ENCODE data around the gene OVOL1.

Gene OVOL1

DNA sequence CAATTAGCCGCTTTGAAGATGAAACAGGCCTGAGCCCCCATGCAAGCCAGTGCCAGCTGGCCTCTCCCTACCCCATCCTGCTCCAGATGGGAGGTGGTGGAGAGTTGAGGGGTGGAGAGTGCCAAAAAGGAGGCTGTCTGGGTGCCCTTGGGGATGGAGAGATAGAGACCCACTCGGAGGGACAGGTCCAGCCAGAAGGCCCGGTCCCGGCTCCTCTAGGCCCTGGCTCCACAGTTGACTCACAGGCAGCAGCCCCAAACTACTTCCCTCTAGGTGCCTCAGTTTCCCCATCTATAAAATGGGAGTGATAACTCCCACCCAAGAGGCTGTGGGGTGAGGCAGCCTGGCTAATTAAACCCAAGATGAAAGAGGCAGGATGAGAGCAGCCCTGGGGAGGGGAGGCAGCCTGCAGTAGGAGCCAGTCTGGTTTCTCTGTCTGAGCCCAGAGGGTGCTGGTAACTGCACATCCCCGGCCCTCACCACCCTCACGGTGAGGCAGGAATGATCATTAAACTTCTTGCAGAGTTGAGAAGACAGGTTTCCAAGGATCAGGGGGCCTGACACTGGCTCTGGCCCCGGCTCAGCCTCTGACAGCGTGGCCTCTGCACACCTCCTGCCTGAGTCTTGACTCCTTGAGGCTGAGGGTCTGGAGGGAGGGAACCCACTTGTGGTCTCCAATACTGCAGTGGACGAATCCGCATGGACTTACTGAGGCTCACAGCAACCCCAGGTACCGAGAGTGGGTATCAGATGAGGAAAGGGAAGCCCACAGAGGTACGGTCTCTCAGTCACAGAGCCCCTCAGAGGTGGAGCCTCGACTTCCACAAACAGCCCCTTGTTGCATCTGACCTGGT is 4.7 kb upstream of the OVOL1 start:
- DNase-seq (ENCODE audit: low read depth), result no peak
- TF ChIP-seq, protein P1, sequence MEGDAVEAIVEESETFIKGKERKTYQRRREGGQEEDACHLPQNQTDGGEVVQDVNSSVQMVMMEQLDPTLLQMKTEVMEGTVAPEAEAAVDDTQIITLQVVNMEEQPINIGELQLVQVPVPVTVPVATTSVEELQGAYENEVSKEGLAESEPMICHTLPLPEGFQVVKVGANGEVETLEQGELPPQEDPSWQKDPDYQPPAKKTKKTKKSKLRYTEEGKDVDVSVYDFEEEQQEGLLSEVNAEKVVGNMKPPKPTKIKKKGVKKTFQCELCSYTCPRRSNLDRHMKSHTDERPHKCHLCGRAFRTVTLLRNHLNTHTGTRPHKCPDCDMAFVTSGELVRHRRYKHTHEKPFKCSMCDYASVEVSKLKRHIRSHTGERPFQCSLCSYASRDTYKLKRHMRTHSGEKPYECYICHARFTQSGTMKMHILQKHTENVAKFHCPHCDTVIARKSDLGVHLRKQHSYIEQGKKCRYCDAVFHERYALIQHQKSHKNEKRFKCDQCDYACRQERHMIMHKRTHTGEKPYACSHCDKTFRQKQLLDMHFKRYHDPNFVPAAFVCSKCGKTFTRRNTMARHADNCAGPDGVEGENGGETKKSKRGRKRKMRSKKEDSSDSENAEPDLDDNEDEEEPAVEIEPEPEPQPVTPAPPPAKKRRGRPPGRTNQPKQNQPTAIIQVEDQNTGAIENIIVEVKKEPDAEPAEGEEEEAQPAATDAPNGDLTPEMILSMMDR (conservative IDR thresholded peaks at IDR 0.05; ENCODE audit: low read depth, low read length), result no peak
- H3K4me3 ChIP-seq (ENCODE audit: low read length), result no peak overlapping the region

DNA sequence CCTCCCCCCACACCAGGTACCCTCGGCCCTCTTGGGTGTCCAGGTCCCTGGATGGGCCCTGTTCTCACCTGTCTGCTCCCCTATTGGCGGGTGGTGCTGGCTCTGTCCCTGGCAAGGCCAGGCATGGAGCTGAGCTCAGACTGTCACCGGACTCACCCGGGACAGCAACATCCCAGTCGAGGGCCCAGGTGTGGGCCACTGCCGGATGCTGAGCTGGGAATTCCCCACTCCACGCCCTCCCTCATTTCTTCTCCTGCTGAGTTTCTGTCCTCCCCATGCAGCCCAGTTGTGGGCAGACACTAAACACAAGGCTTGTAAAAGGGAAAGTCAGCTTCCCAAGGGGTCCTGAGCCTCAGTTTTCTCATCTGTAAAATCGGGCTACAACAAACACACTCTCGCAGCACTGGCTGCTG is 4.0 kb upstream of the OVOL1 start:
- TF ChIP-seq, protein P1 (conservative IDR thresholded peaks at IDR 0.05; ENCODE audit: low read depth, low read length), result no peak
- no peak overlapping the region for H3K4me3 ChIP-seq (ENCODE audit: low read length)
- no peak for DNase-seq (ENCODE audit: low read depth)

DNA sequence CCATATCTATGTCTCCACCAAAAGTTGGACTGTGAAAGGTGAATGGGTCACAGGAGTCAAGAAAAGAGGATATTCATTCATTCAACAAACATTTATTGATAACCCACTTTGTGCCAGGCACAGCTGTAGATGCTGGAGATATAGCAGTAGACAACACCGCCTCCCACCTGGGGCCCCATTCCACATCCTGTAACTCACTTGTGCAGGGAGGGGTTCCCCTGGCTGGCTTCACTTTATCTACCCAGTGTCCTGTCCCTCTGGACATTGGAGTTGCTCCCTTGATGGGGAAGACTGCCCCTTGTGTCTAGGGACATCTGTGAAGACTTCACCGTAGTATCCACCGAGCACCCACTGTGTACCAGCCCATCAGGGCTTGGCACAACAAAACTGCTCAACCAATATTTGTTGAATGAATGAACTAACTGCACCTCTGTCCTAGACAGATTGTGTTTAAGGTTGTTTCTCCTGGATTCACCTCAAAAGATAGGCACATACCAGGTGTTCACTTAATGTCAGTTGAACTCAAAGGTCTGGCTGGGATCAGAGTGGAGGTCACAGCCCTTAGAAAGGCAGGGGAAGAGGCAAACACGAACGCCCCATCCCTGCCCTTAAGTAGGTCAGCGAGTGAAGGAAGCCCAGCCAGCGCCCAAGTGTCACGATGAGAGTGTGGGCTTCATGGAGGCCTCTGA is 1.4 kb upstream of the OVOL1 start:
- no peak overlapping the region for H3K4me3 ChIP-seq (ENCODE audit: low read length)
- TF ChIP-seq, protein P1 (conservative IDR thresholded peaks at IDR 0.05; ENCODE audit: low read depth, low read length), result no peak
- no peak for DNase-seq (ENCODE audit: low read depth)

DNA sequence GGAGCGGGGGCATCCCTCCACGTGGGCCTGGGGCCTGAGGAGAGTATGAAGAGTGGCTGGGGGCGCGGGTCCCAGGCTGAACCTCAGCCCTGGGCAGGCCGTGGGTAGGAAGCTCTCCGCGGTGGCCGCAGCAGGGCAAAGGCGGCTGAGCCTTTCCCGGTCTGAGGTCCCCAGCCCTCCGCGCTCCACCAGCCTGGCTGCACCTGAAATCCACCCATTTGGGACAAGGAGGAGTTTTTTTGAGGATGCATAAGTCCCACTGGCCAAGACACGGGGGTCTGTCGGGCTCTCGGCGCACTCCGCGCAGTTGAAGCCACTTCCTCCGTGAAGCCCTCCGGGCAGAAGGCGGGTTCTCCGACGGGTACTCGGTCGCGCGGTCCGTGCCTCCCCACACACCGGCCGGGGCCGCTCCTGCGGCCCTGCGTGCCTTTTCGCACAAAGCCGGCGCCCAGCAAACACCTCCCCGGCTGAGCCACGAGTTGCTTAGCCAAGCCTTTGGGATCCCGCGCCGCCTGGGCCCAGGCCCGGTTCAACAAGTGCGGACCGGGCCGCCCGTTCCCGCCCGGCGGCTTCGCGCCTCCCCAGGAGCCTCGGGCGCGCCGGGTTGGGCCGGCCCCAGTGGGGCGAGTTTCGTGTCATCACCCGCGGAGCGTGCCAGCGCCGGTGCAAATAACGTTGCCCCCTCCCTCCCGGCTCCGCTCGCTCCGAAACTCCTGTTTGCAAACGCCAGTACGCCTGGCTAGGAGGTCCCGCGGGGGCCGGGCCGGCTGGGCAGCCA is 666 bp upstream of the OVOL1 start:
- DNase-seq (ENCODE audit: low read depth), result no peak
- no peak overlapping the region for H3K4me3 ChIP-seq (ENCODE audit: low read length)
- TF ChIP-seq, protein P1 (conservative IDR thresholded peaks at IDR 0.05; ENCODE audit: low read depth, low read length), result no peak

DNA sequence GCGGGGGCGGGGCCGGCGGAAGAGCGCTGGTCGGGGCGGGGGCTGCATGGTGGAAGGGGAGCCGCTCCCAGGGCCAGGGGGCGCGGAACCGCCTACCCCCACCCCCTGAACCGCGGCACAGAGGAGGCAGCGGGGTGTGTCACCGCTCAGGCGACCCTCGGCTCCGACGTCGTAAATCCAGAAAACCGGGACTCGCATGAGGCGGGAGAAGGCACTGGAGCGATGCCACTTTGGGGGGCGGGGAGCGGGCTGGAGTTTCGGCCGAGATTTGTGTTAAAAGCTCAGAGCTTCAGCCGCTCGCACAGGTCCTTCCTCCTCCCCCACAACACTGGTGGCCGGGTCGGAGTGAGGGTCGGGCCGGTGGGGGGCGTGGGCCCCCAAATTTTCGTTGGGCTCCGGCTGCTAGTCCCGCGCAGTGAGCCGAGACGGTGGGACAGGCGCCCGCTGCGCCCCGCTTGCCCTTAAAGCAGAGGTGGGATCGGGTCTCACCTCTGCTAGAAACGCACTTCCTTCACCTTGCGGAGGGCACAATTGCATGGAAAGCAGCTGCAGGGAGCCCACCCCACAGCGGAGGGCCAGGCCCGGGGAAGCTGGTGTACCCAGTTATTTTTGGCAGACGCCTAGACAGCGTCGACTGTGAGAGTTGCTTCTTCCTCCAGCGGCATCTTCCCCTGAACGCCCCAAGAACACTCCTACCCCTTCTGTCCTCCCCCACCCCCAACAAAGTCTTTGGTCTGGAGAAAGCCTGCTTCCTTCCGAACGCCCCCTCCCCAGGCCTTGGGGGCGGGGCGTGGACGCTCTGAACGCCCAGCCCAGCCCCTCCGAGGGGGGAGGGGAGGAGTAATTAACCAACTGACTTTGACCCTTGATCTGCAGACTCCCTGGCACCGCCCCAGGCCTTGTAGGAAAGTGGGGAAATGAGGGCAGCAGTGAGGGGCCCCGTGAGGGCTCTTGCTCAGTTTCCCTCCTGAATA is 1.1 kb downstream of the OVOL1 start:
- H3K4me3 ChIP-seq (ENCODE audit: low read length), result no peak overlapping the region
- TF ChIP-seq, protein P1 (conservative IDR thresholded peaks at IDR 0.05; ENCODE audit: low read depth, low read length), result no peak
- DNase-seq (ENCODE audit: low read depth), result no peak

DNA sequence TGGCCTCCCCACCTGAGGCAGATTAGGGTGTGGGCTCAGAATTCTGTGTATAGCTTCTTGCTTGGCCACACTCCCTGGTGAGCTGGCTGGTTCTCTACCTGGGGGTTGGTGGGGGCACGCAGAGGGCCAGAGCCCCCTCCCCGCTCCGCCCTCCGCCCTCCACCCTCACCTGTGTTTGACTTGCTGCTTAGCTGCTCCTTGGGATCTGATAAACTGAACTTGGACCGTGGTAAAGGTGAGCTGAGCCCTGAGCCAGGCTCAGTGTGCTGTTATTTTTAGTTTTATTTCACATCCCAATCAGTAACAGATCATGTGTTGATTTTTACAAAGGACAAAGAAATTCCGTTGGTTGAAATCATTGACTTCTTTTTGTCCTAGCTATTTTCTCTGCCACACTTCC is 2.0 kb downstream of the OVOL1 start:
- TF ChIP-seq, protein P1 (conservative IDR thresholded peaks at IDR 0.05; ENCODE audit: low read depth, low read length), result no peak
- no peak overlapping the region for H3K4me3 ChIP-seq (ENCODE audit: low read length)
- DNase-seq (ENCODE audit: low read depth), result no peak
